Activated CD4-positive, alpha-beta T cell treated with anti-CD3 and anti-CD28 coated beads for 36 hours (primary cell): Measurements from ENCODE around the gene MEIOC. TPM values are rescaled to one million over a fixed set of nuclear protein-coding genes. Genes with fewer than 3 reads are reported as not detected.
A peak's percentile ranks its signal among the peaks of the same experiment; 100 is the strongest.

Experiments
- ATAC-seq: fragments of 200-7000 bp; cut with Tn5 transposase; one replicate; pipeline ENCODE4 v1.10.0; 2021; ENCODE audit warnings: mild to moderate bottlenecking, moderate library complexity
- CTCF ChIA-PET: fragments of 350-600 bp; sonication (Branson Sonifier 250); formaldehyde crosslinking; loops from one replicate; lab custom pipeline; 2021; ENCODE audit warnings: antibody characterized with exemption; lab: Charles Lee
- POLR2A ChIA-PET: fragments of 350-600 bp; sonication (Branson Sonifier 250); formaldehyde crosslinking; loops from one replicate; lab custom pipeline; 2021; ENCODE audit warnings: antibody characterized with exemption, inconsistent platforms; lab: Charles Lee
- DNase-seq: peaks from one replicate; pipeline ENCODE4 v3.0.0-alpha.2; 2020
- H3K27ac Mint-ChIP-seq: one replicate; pipeline ENCODE4 v1.8.0; 2021; ENCODE audit warnings: mixed read lengths
- H3K27me3 Mint-ChIP-seq: one replicate; pipeline ENCODE4 v1.8.0; 2021; ENCODE audit warnings: mixed read lengths
- H3K36me3 Mint-ChIP-seq: one replicate; pipeline ENCODE4 v1.8.0; 2021; ENCODE audit warnings: low read depth, mixed read lengths
- H3K4me1 Mint-ChIP-seq: one replicate; pipeline ENCODE4 v1.8.0; 2021; ENCODE audit warnings: mixed read lengths
- H3K4me3 Mint-ChIP-seq: one replicate; pipeline ENCODE4 v1.8.0; 2021; ENCODE audit warnings: mild to moderate bottlenecking, moderate library complexity, mixed read lengths
- H3K9me3 Mint-ChIP-seq: one replicate; pipeline ENCODE4 v1.8.0; 2021; ENCODE audit warnings: low read depth, mixed read lengths
- intact Hi-C, 2 experiments: fragments of 100-400 bp; cut with DNase I in 1 of 2; cut with micrococcal nuclease in 1 of 2; formaldehyde crosslinking; loops; one replicate each; pipeline versions ENCODE4 v1.14.2 to v1.15.1; 2022 to 2024; cut with DNase I, micrococcal nuclease
- total RNA-seq, 2 experiments: library from RNA; stranded (reverse); gene quantifications; one replicate each; pipeline ENCODE4 v1.2.3, GENCODE V29; 2021

Gene MEIOC
- total RNA-seq, 2 experiments from 2014 or later: 0.18 to 0.53 TPM

- intact Hi-C loops: loop anchor here (1.0 kb wide), 6 partner anchors 19 to 353 kb away; partner anchors contain the start of genes CCDC43 (in 2 of the 2), EFTUD2 (in 1 of the 2), GPATCH8 (in 1 of the 2) and NMT1 (in 1 of the 2)
- ATAC-seq (peak; percentile 85), DNase-seq (peak; percentile 89)
- H3K9me3 Mint-ChIP-seq: no peaks in the 10 kb centered on the region
- no peak within 1 kb of the TSS for H3K4me3 Mint-ChIP-seq
- ChIA-PET POLR2A (interaction anchor here (1.5 to 1.6 kb wide), 2 partner anchors 19 to 152 kb away, joined by 3 to 6 read pairs; partner anchors contain the start of gene CCDC43), CTCF (interaction anchor here (0.5 to 1.5 kb wide), 7 partner anchors 9 to 139 kb away, joined by 3 to 6 read pairs (median 3); partner anchors contain the start of gene HIGD1B)
- H3K4me1 Mint-ChIP-seq: peaks cover 5% of the 10 kb centered on the region
- peaks cover 5% of the 10 kb centered on the region for H3K27me3 Mint-ChIP-seq
- H3K27ac Mint-ChIP-seq: no peak within 1 kb of the TSS
- peaks cover 4% of the 10 kb centered on the region for H3K36me3 Mint-ChIP-seq
Observed at GRCh38 chr17:44708401-44709263, 52.4 kb downstream of the MEIOC start, which contains the start of gene DBF4B. Gene DBF4B, plus strand, starts transcription at chr17:44708665. Its CDS starts 156 bp downstream, at chr17:44708821.

GRCh38 chr17:44719444-44719843 lies 63.2 kb downstream of the MEIOC start:
- no peak for DNase-seq
- peaks cover 15% of the 10 kb centered on the region for H3K36me3 Mint-ChIP-seq
- no peaks in the 10 kb centered on the region for H3K4me1 Mint-ChIP-seq
- intact Hi-C loops: no loop called here
- no peaks in the 10 kb centered on the region for H3K27me3 Mint-ChIP-seq
- POLR2A ChIA-PET: no interaction called here
- H3K27ac Mint-ChIP-seq: no peak overlapping the region
- CTCF ChIA-PET: no interaction called here
- H3K4me3 Mint-ChIP-seq: no peak overlapping the region
- ATAC-seq: no peak
- H3K9me3 Mint-ChIP-seq: no peaks in the 10 kb centered on the region

- no peak overlapping the region for H3K4me3 Mint-ChIP-seq
- ChIA-PET CTCF (no interaction called here), POLR2A (no interaction called here)
- H3K9me3 Mint-ChIP-seq: no peaks in the 10 kb centered on the region
- no peaks in the 10 kb centered on the region for H3K27me3 Mint-ChIP-seq
- no peak overlapping the region for H3K27ac Mint-ChIP-seq
- no peaks in the 10 kb centered on the region for H3K4me1 Mint-ChIP-seq
- peaks cover 14% of the 10 kb centered on the region for H3K36me3 Mint-ChIP-seq
- ATAC-seq (no peak), DNase-seq (no peak)
- intact Hi-C loops: no loop called here
Observed at GRCh38 chr17:44722254-44722653, 66.0 kb downstream of the MEIOC start.

Other genes with a start within 250 kb of the MEIOC start
- gene GPATCH8, start 153.1 kb upstream of the MEIOC start, total RNA-seq: 10 to 100 TPM; 39.6 to 43.2 TPM
- gene FZD2, start 99.0 kb upstream of the MEIOC start, total RNA-seq: under 1 TPM; 0.07 to 0.09 TPM
- gene CCDC43, start 33.3 kb downstream of the MEIOC start, total RNA-seq: 10 to 100 TPM; 31.8 to 33.7 TPM
- 10 to 100 TPM; 23.5 to 26.4 TPM for gene DBF4B, start 52.2 kb downstream of the MEIOC start, total RNA-seq
- under 1 TPM; 0.19 to 0.55 TPM for gene ADAM11, start 102.5 kb downstream of the MEIOC start, total RNA-seq
- gene GJC1, start 173.8 kb downstream of the MEIOC start, total RNA-seq: 1 to 10 TPM; 3.3 to 3.7 TPM
- not detected for gene HIGD1B, start 191.4 kb downstream of the MEIOC start, total RNA-seq
- 100 to 1,000 TPM; 175 to 203 TPM for gene EFTUD2, start 243.0 kb downstream of the MEIOC start, total RNA-seq